HL-60 (cell line): ENCODE results near the gene PTPRF.

Source experiments
- DNase-seq, 2 experiments: peaks; one replicate each; pipeline ENCODE4 v3.0.0-alpha.2; 2010 to 2020; ENCODE audit warnings: low read depth in 1 of 2, low spot score in 1 of 2
- H3K27ac ChIP-seq: fragments of 250-450 bp; sonication (Bioruptor Pico); replicated peaks from 2 replicates; pipeline ENCODE4 v1.5.1; 2020; ENCODE audit warnings: mild to moderate bottlenecking, moderate library complexity
- H3K27me3 ChIP-seq: fragments of 250-450 bp; sonication (Bioruptor Pico); 2 replicates; pipeline ENCODE4 v1.5.1; 2021; ENCODE audit warnings: mild to moderate bottlenecking, moderate library complexity; ENCODE audit not compliant: insufficient read depth, poor library complexity, severe bottlenecking
- H3K4me3 ChIP-seq: replicated peaks from 2 replicates; pipeline ENCODE4 v1.5.1; 2011; ENCODE audit warnings: mild to moderate bottlenecking, control low read depth, low read length; ENCODE audit not compliant: insufficient read depth
- CTCF ChIP-seq: IDR thresholded peaks from one replicate; pipeline ENCODE4 v1.5.1; 2011; ENCODE audit warnings: low read length, control low read depth, inconsistent platforms; ENCODE audit not compliant: insufficient read depth
- GABPA ChIP-seq: IDR thresholded peaks from 2 replicates; pipeline ENCODE4 v1.6.1; 2012; ENCODE audit warnings: low read depth
- POLR2AphosphoS5 ChIP-seq: IDR thresholded peaks from 2 replicates; pipeline ENCODE4 v1.6.1; 2012; ENCODE audit warnings: low read depth
- REST ChIP-seq: IDR thresholded peaks from 2 replicates; pipeline ENCODE4 v1.6.1; 2012; ENCODE audit warnings: low read depth; ENCODE audit not compliant: insufficient replicate concordance
- SPI1 ChIP-seq: IDR thresholded peaks from 2 replicates; pipeline ENCODE4 v1.6.1; 2012; ENCODE audit warnings: low read depth, mild to moderate bottlenecking, borderline replicate concordance

Gene PTPRF

GRCh38 chr1:43586136-43586731 is 55.6 kb downstream of the PTPRF start:
- Histone ChIP-seq H3K4me3 (no peak overlapping the region), H3K27ac (no peak overlapping the region), H3K27me3 (no peaks in the 10 kb centered on the region)
- TF ChIP-seq SPI1 (peak; percentile 20; the same call in 1 of the 2 replicates), CTCF (no peak)
- no peak for DNase-seq

- no peak overlapping the region for H3K4me3 ChIP-seq
- TF ChIP-seq CTCF (no peak), REST (no peak), GABPA (no peak), POLR2AphosphoS5 (no peak), SPI1 (no peak)
- no peak for DNase-seq
- H3K27ac ChIP-seq = no peak overlapping the region
- no peaks in the 10 kb centered on the region for H3K27me3 ChIP-seq
These were observed 56.3 kb downstream of the PTPRF start for GRCh38 chr1:43587001-43587400.

GRCh38 chr1:43587594-43587993 is 56.9 kb downstream of the PTPRF start:
- TF ChIP-seq POLR2AphosphoS5 = no peak
- no peak for TF ChIP-seq SPI1
- no peak for TF ChIP-seq CTCF
- Histone ChIP-seq H3K27ac (no peak overlapping the region), H3K27me3 (no peaks in the 10 kb centered on the region), H3K4me3 (no peak overlapping the region)
- no peak for DNase-seq

GRCh38 chr1:43588592-43588991 is 57.9 kb downstream of the PTPRF start:
- DNase-seq = no peak
- Histone ChIP-seq H3K27ac (no peak overlapping the region), H3K4me3 (no peak overlapping the region), H3K27me3 (no peaks in the 10 kb centered on the region)
- no peak for TF ChIP-seq REST
- TF ChIP-seq POLR2AphosphoS5 = no peak
- TF ChIP-seq GABPA = no peak
- no peak for TF ChIP-seq CTCF
- TF ChIP-seq SPI1 = no peak
